Subcutaneous abdominal adipose tissue (tissue), 5 donors: ENCODE measurements around the gene RPH3AL.
"Not testable (repeated sequence)": the region's sequence is repeated elsewhere in the genome, so short reads cannot be mapped to it uniquely, and the experiment has no call there.

Source experiments
- H3K27ac ChIP-seq: one replicate; pipeline ENCODE4 v1.7.0; 2013; ENCODE audit warnings: low read depth, mild to moderate bottlenecking, inconsistent platforms, low read length, moderate library complexity
- H3K27me3 ChIP-seq, 5 donors: one replicate each; pipeline ENCODE4 v1.7.0; 2013; ENCODE audit warnings: low read length in 5 of 5, inconsistent platforms in 1 of 5; ENCODE audit not compliant: control insufficient read depth in 5 of 5, insufficient read depth in 4 of 5
- H3K36me3 ChIP-seq, 5 donors: one replicate each; pipeline ENCODE4 v1.7.0; 2013; ENCODE audit warnings: low read length in 5 of 5; ENCODE audit not compliant: control insufficient read depth in 5 of 5, insufficient read depth in 5 of 5
- H3K4me1 ChIP-seq, 5 donors: one replicate each; pipeline ENCODE4 v1.7.0; 2013; ENCODE audit warnings: low read length in 5 of 5, mild to moderate bottlenecking in 3 of 5, moderate library complexity in 1 of 5; ENCODE audit not compliant: control insufficient read depth in 5 of 5, insufficient read depth in 5 of 5
- H3K4me3 ChIP-seq, 5 donors: one replicate each; pipeline ENCODE4 v1.7.0; 2013; ENCODE audit warnings: low read length in 5 of 5, low read depth in 1 of 5
- H3K9ac ChIP-seq, 5 donors: one replicate each; pipeline ENCODE4 v1.7.0; 2013; ENCODE audit warnings: low read length in 5 of 5, mild to moderate bottlenecking in 4 of 5, moderate library complexity in 3 of 5
- H3K9me3 ChIP-seq, 5 donors: one replicate each; pipeline ENCODE4 v1.7.0; 2013; ENCODE audit warnings: low read length in 5 of 5; ENCODE audit not compliant: control insufficient read depth in 5 of 5
- donor health status: healthy.
- donor health status: healthy.
- donor health status: healthy.
- donor health status: healthy.
- donor health status: healthy.

RPH3AL gene

DNA sequence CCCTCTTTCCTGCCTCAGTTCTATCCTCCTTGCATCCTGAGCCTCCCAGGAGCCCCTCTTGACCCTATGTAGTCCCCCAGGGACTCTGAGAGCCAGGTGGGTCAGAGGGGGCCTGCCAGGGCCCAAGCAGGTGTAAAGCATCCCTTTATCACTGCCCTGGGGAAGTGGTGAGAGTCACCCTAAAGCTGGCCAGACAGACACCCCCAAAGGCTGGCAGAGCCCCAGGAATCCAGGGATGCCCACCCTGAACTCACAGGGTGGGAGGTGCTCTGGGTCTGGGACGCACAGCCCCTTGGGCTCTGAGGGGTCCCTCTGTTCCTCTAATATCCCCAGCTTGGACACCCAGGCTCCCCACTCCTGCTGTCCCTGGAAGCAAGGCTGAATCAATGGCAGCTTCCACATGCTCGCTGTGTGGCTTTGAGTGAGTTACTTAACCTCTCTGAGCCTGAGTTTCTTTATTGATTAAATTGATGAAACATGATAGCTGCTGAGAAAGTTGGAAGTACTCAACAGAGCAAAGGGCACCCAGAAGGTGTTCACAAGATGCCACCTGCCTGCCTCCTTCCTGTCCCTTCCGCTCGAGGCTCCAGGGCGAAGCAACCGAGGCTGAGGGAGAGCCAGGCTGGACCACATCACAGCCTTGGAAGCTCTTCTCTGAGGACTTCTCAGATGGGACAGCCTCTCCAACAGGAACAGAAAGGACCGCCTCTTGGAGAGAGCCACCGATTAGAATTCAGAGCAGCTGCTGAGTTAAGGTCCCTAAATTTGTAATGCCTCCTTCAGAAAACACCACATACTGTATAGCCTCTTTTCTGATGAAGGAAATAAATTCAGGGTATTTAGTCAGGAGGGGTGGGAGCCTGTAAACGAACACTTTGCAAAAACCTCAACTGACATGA is 104.0 kb downstream of the RPH3AL start:
- Histone ChIP-seq H3K9ac (no peak overlapping the region), H3K36me3 (peaks cover 0 to 30% (median 21%) of the 10 kb centered on the region in 5 donors), H3K9me3 (no peaks in the 10 kb centered on the region), H3K4me1 (peaks cover 0 to 15% (median 4%) of the 10 kb centered on the region in 5 donors), H3K27ac (no peak overlapping the region), H3K4me3 (no peak overlapping the region), H3K27me3 (no peaks in the 10 kb centered on the region)

DNA sequence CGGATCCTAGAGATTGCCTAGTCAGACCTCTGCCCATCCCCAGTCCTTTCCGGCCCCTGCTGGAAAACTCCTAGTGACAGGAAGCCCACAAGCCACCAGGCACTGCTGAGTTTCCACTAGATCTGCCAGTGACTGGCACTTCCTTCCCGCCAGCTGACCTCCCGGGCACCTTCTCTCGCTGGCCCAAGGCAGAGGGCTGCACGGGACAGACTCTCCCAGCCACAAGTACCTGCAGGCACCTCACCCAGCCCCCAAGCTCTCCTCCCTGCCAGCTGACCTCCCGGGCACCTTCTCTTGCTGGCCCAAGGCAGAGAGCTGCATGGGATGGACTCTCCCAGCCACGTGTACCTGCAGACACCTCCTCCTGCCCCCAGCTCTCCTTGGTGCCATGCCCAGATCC is 104.8 kb downstream of the RPH3AL start:
- no peak overlapping the region for H3K9ac ChIP-seq
- no peaks in the 10 kb centered on the region for H3K9me3 ChIP-seq
- H3K27ac ChIP-seq, result no peak overlapping the region
- peaks cover 0 to 15% (median 4%) of the 10 kb centered on the region in 5 donors for H3K4me1 ChIP-seq
- H3K27me3 ChIP-seq, result no peaks in the 10 kb centered on the region
- H3K4me3 ChIP-seq, result no peak overlapping the region
- peaks cover 0 to 24% (median 18%) of the 10 kb centered on the region in 5 donors for H3K36me3 ChIP-seq

GRCh38 chr17:246851-247421 is 105.7 kb downstream of the RPH3AL start:
- Histone ChIP-seq H3K36me3 (peaks cover 0 to 23% (median 18%) of the 10 kb centered on the region in 5 donors), H3K9ac (no peak overlapping the region), H3K4me1 (peaks cover 0 to 15% (median 4%) of the 10 kb centered on the region in 5 donors), H3K4me3 (no peak overlapping the region), H3K27ac (no peak overlapping the region), H3K9me3 (no peaks in the 10 kb centered on the region), H3K27me3 (no peaks in the 10 kb centered on the region)

DNA sequence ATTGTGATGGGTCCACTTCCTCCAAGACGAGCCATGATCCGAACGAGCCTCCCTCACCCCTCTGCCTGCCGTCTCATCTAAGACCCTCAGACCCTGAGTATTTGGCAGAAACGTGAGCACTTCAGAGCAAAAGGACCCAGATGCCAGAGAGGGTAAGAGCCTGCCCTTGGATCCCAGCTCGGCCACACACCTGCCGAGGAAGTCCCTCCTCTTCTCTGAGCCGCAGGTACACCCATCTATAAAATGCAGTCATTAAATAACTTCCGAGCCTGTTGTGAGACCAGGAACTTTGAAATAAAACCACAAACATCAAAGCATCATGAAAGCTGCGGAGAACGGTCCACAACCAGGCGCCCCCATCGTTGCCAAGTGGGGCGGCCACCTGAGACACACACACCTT is 106.4 kb downstream of the RPH3AL start:
- Histone ChIP-seq H3K27ac (no peak overlapping the region), H3K36me3 (peaks cover 0 to 23% (median 18%) of the 10 kb centered on the region in 5 donors), H3K27me3 (no peaks in the 10 kb centered on the region), H3K9me3 (no peaks in the 10 kb centered on the region), H3K4me3 (no peak overlapping the region), H3K4me1 (peaks cover 0 to 15% (median 4%) of the 10 kb centered on the region in 5 donors), H3K9ac (no peak overlapping the region)

DNA sequence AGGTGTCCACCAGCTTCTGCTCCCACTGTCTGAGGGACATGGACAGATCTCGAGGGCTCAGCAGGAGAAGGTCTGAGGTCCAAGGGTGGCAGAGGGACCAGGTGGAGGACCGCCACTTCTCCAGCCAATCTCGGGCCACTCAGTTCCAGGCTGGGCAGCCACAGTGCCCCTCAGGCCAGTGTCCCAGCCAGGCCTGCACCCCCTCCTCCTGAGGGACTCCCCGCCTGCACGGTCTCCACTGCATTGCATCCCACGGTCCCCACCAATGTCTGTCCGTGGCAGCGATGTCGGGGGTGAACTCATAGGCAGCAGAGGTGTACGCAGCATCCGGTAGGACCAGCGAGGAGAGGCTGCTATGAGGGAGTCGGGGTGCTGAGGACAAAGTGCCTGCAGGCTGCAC is 107.0 kb downstream of the RPH3AL start:
- H3K27ac ChIP-seq, result no peak overlapping the region

GRCh38 chr17:245020-245419 is 107.6 kb downstream of the RPH3AL start:
- peaks cover 0 to 23% (median 18%) of the 10 kb centered on the region in 5 donors for H3K36me3 ChIP-seq
- H3K4me3 ChIP-seq, result no peak overlapping the region
- H3K27me3 ChIP-seq, result no peaks in the 10 kb centered on the region
- H3K9ac ChIP-seq, result no peak overlapping the region
- H3K27ac ChIP-seq, result no peak overlapping the region
- H3K4me1 ChIP-seq, result peaks cover 0 to 15% (median 4%) of the 10 kb centered on the region in 5 donors
- no peaks in the 10 kb centered on the region for H3K9me3 ChIP-seq

More for the DNA sequence above, 107.0 kb downstream of the RPH3AL start:
- Histone ChIP-seq H3K27me3 (no peaks in the 10 kb centered on the region), H3K4me1 (peaks cover 0 to 15% (median 4%) of the 10 kb centered on the region in 5 donors), H3K9ac (no peak overlapping the region), H3K4me3 (no peak overlapping the region), H3K36me3 (peaks cover 0 to 23% (median 18%) of the 10 kb centered on the region in 5 donors), H3K9me3 (no peaks in the 10 kb centered on the region)

- H3K9me3 ChIP-seq, H3K27ac ChIP-seq: not testable (repeated sequence)
Observed at GRCh38 chr17:243924-244323, 108.7 kb downstream of the RPH3AL start.

GRCh38 chr17:238964-239259 is 113.7 kb downstream of the RPH3AL start:
- H3K9me3 ChIP-seq, result no peaks in the 10 kb centered on the region
- no peaks in the 10 kb centered on the region for H3K27me3 ChIP-seq
- H3K27ac ChIP-seq, result no peak overlapping the region
- no peak overlapping the region for H3K4me3 ChIP-seq
- H3K36me3 ChIP-seq, result peaks cover 0 to 20% (median 0%) of the 10 kb centered on the region in 5 donors
- peaks cover 0 to 8% (median 6%) of the 10 kb centered on the region in 5 donors for H3K4me1 ChIP-seq
- no peak overlapping the region for H3K9ac ChIP-seq

More at GRCh38 chr17:243924-244323, 108.7 kb downstream of the RPH3AL start:
- H3K27me3 ChIP-seq, H3K4me3 ChIP-seq, H3K9ac ChIP-seq: not testable (repeated sequence)
- H3K36me3 ChIP-seq, result peaks cover 0 to 27% (median 18%) of the 10 kb centered on the region in 5 donors
- H3K4me1 ChIP-seq, result peaks cover 0 to 15% (median 4%) of the 10 kb centered on the region in 5 donors

- Histone ChIP-seq H3K9me3 (no peaks in the 10 kb centered on the region), H3K4me3 (no peak overlapping the region), H3K27me3 (no peaks in the 10 kb centered on the region), H3K36me3 (peaks cover 0 to 20% (median 0%) of the 10 kb centered on the region in 5 donors), H3K4me1 (peaks cover 0 to 10% (median 6%) of the 10 kb centered on the region in 5 donors), H3K27ac (no peak overlapping the region), H3K9ac (no peak overlapping the region)
Observed at GRCh38 chr17:238071-238963, 114.3 kb downstream of the RPH3AL start.
